ENCODE data around the gene ARHGDIG.
"Not testable (repeated sequence)": the region's sequence is repeated elsewhere in the genome, so short reads cannot be mapped to it uniquely, and the experiment has no call there.

ARHGDIG gene

DNA sequence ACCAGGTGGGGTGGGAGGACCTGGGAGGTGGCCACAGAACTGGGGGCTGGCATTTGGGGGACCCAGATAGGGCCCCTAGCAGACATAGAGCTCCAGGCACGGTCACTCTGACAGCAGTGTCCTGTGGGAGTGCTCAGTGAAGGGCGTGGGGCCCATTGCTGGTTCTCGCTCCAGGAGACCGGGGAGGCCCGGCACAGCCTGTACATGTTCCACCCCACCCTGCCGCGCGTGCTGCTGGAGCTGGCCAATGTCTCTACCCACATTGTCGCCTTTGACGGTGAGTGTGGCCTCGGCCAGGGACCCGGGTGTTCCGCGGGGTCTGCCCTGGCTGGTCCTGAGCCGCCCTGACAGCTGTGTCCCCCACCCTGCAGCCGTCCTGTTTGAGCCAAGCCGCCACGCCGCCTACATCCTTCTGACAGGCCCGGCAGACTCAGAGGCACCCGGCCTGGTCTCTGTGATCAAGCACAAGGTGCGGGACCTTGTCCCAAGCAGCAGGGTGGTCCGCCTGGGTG is 15.9 kb upstream of the ARHGDIG start:
- no peak for DNase-seq

DNA sequence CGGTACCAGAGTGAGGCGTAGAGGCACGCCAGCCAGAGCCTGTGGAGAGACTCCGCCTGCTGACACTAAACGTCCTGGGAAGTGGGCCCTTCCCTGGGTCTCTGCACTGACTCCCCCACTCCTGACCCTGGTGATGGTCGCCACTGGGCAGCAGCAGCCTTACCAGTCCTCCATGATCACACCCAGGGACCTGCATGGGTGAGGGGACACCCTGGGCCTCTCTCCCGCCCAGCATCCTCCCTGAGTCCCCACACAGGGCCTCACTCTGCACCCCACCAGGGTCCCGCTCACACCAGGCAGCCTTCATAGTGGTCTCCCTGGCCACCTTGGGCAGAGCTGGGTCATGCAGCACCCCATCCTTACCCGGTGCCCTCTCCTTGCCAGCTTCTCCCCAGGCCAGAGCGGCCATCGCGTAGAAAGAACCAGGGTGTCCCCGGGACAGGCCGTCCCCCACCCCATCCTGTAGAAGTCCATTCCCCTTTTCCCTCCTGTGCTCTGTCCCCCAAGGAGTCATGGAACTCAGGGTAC is 15.3 kb upstream of the ARHGDIG start:
- DNase-seq: no peak

DNA sequence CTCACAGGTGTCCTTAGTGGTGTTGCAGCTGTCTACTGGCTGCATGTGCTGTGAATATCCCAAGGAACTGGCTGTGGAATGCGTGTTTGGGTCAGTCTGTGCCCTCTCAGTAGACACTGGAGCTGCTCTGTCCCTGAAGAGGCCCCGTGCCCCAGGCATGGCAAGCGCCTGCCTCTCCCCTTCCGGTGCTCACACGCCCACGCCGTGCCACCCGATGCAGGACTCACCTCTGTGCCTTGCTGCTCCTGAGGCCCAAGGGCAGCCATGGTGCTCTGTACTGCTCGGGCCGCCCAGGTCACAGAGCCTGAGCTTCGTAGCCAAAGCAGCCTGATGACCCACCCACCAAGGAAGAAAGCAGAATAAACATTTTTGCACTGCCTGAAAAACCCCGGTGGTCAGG is 14.7 kb upstream of the ARHGDIG start:
- no peak for DNase-seq

DNA sequence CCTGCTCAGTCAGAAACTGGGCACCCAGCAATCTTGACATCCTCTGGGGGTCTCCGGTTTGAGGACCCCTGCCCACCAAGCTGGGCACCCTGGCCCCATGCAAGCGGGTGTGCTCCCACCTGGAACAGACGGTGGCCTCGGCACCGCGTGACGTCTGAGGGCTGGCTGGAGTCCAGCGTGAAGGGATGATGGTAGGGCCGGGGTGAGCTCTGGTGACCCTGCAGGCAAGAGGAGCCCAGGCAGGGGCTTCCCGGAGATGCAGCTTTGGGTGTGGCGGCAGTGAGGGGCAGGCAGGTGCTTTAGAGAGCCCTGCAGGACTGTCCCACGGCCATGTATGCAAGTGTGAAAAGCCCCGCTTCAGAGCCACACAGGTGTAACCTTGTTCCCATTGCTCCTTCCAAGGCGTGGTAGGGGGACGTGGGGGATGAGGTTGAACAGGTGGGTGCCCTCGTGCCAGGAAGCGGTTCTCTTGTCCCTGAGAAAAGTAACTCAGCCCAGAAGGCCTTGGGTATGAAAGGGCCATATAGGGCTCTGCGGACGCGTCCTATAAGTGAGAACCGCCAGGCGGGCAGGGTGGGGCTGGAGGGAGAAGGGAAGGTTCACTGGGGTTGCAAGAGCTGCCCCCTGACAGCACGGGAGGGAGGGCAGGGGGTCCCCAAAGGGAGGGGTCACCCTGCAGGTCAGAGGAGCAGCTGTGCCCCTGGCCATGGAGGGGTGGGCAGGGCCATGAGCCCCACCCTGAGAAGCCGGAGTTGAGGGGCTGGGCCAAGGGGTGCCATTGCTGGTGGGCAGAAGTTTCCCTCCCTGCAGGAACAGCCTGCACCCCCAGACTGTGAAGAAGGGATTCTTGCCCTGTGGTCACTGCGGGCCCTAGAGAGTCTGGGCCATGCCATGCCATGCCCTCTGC is 13.9 kb upstream of the ARHGDIG start:
- no peak for DNase-seq

DNA sequence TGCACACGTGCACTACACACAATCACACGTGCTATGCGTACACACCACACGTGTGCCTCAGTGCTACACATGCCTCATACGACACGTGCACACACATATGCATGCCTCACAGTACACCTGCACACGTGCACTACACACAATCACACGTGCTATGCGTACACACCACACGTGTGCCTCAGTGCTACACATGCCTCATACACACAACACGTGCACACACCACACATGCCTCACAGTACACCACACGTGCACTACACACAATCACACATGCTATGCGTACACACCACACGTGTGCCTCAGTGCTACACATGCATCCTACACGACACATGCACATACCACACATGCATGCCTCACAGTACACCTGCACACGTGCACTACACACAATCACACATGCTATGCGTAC is 12.8 kb upstream of the ARHGDIG start:
- not testable (repeated sequence) for DNase-seq

DNA sequence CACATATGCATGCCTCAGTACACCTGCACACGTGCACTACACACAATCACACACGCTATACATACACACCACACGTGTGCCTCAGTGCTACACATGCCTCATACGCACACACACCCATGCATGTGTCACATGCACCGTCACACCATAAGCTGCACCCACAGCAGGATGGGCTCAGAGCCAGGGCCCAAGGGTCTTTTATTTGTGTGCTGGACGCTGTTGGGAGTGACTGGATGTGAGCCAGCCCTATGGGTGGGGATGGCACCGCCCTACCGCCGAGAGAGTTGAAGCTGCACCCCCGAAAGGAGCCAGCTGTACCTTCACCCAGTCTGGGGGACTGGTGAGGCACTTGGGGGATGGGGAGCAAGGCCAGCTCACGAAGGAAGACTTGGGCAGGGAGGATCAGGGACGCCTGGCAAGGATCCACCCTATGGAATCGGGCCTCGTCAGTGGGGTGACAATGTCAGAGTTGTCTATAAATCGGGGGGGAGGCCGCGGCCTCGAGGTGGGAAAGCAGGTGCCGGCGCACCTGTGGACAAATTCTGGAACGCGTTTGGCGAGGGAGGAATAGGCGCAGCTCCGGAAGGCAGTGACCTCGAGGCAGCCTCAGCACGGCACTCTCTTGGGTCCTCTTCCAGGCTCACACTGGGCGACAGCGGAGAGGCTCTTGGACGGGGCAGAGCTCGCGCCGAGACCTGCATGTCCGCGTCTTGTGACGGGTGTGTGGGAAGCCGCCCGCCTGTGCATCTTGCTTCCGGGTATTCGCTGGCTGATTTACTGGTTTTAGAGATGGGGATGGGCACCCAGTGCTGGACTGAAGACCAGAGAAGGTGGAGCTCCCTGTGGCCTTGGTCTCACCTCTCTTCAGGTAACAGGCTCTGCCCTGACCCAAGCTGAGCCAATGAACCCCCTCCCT is 12.0 kb upstream of the ARHGDIG start:
- DNase-seq: no peak

DNA sequence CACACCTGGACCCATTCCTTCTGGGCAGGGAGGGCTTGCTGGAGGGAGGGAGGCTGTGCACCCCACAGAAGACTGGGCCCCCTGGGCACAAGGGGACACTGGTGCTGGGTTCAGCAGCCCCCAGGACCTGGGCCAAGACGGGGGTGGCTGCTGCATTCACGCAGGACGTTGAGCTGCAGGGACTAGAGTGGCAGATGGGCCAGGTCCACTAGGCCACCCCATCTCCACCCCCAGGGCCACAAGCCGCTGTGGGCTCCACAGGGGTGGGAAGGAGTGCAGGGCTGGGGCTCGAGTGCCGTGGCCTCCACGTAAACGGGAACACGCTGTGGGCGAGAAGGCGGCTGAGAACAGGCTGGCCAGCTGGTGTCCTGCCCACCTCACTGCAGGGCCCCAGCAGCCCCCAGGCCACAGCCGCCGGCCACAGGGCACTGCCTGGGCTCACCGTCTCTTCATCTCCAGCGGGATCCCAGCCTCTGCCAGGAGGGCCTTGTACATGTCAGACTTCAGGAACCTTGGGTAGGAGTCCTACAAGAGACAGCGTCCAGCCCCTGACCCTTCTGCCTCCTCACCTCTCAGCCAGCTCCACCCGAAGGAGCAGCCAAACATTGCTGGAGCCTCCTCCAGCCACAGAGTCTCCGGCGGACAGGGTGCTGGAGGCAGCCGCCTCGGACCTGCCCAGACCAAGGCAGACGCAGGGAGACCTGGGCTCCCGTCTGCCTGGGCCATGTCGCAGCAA is 11.2 kb upstream of the ARHGDIG start:
- no peak for DNase-seq

DNA sequence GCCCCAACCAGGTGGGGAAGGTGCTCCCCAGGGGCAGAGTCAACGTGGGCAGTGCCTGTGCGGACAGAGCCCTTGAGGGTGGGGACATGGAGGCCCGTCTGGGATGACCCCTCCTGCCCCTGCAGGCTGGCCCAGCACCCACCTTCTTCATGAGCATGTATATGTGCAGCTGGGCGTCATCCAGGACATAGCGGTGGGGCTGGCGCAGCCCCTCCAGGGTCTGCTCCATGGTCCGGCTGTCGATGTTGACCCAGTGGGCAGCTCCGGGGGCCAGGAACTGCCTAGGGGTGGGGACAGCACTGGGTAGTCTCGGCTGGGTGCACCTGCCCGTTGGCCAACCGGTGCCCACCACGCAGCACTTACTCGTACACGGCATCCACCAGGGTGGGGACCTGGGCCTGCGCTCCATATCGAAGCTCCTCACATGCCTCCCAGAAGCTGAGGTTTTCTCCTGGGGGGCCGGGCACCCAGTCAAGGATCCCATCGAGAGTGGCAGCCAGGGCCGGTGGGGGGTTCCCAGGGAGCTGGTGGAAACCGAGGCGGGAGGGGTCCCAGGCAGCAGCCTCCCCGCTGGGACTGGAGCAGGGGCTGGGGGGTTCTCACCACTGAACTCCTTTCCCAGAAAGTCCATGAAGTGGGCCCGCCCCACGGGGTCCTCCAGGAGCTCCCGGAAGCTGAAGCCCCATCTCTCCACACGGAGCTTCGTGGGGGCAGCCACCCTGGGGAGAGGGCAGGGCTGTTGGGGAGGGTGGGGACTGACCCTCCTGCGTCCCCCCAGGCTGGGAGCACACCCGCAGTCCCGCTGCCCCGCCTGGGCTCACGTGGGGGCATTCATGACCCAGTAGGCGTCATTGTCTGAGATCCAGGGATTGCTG is 9.8 kb upstream of the ARHGDIG start:
- no peak for DNase-seq

DNA sequence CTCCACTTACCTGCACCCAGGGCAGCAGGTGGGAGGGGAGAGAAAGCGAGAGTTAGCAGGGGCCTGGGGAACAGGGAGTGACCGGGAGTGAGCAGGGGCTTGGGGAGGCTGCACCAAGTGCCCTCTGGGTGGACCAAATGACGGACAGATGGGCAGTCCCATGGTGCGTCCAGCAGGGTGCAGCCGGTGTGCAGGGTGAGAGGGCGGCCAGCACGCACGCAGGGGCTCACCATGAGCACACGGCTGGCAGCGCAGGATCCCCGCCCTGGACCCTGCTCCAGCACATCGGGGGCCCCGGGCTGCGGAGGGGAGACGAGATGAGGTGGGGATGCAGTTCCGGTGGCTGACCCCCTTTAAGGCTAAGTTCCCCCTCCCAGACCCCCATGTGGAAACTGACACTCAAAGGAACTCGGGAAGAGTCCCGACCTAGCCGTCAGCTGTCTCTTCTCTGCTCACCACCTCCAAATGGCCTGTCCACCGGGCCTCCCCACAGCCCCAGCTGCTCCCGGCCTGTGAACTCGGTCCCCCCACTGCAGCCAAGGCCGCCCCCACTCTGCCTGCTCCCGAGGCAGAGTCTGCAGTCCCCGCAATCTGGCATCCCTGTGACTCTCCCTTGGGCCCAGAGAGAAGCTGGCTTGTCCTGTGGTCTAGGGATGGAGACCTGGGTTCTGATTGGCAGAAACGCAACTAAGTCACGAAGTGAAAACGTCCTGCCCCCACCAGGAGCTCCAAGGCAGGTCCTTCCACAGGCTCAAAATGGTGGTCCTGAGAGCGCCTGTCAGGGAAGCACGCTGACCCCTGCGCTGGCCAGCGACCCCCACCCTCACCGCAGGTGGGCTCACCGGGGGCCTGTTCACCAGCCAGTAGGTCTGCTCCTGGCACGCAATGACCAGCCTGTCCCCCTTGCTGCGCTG is 7.5 kb upstream of the ARHGDIG start:
- DNase-seq: no peak

DNA sequence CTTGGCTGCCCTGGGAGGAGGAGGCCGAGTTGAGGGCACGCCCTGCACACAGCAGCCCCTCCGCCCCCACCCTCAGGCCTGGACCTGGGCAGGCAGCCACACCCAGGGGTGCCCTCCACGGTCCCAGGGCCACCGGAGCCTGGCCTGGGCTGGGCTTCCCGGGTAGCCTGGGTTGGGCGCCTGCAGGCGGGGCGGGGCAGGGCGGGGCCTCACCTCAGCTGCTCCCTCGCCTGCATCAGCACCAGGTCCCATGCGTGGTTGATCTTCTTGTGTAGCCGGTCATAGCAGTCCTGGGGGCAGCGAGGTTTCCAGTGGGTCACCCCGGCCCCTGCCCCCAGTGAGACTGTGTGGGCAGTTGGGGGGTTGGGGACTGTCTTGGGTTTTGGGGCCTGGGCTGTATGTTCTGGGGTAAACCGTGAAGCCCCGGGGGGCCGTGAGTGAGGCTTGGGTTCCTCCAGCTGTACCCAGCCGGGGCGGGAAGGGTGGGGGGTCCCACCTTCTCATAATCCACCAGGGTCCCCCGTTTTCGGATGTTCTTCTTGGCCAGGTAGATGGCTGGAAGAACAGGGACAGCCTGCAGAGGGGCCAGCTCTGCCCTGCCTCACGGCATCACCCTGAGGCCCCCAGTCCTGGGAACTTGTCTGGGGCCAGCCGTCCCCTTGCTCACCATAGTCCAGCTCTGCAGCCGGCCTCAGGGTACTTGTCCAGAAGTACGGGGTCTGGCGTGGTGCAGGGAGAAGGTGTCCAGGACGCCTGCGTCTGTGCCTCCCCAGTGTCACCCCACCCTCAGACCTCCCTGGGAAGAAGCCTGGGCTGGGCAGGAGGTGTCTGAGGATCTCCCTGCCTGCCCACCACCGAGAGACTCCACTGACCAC is 6.6 kb upstream of the ARHGDIG start:
- DNase-seq: no peak

DNA sequence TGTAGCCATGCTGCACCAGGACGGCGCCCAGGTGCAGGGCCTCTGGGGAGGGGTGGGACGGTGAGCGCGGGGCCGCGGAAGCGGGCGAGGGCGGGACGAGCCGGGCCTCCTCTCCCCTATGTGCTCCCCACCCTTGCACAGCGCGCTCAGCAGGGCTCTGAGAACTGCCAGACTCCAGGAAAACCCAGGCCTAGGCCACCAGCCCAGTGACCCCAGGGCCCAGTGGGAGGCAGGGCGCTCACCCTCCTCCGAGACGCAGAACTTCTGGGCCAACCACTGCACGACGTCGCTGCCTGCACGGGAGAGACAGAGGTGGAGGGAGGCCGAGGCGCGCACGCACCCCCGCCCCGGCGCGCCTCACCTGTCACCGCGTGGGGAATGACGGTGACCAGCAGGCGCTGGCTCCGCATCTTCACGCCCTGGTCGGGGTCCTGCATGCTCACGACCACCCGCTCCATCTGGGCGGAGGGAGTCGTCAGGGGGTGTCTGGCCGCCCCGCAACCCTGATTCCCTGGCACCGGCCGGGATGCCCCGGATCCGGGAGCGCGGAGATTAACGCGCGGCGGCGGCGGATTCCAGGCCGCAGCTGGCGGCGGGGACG is 5.2 kb upstream of the ARHGDIG start:
- DNase-seq: no peak

DNA sequence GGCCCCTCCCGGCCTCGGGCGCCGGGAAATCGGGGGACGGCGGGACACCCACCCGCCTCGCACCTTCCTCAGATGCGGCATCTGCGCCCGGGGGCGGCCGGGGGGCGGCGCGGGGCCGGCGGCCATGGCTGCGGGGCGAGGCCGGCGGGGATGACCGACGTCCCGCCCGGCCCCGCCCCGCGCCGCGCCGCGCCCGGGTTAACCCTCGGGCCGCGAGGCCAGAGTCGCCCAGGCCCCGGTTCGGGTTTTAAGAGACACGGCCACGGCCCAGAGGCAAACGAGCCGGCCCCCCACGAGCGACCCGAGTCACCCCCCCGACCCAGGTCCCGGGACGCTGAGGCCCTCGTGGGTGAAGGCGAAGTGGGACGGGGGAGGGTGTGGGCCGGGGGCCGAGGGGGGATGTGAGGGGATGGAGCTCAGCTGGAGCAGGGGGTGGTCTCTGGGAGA is 4.6 kb upstream of the ARHGDIG start, which contains the start of gene RGS11:
RGS11 (minus strand) TSS at position 159 of the 447 bp plus-strand sequence; CDS start at position 126, 33 bp downstream.
- no peak for DNase-seq

DNA sequence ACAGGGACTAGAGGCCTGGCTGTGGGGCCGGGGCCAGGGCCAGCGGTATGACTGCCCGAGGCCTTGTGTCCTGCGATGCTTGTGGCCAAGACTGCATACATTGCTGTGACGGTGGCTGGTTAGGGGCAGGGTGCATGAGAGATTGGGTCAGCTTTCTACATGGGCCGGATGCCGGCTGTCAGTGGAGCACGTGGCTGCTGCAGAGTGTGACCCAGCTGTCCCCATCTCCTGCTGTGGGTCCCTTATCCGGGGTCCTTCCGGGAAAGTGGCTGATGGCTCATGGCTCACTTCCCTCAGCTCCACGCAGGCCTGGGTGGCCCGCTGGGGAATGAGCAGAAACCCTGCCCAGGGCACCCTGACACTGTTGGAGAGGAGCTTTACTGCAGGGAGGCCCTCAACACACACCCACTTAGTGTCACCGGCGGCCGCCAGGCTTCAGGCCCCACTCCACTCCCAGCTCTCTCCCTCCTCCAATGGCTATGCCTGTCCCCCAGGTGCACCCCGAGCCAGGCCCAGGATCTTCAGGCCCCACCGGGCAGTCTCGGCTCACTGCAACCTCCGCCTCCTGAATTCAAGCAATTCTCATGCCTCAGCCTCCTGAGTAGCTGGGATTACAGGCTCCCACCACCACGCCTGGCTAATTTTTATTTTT is 3.8 kb upstream of the ARHGDIG start:
- DNase-seq: no peak

DNA sequence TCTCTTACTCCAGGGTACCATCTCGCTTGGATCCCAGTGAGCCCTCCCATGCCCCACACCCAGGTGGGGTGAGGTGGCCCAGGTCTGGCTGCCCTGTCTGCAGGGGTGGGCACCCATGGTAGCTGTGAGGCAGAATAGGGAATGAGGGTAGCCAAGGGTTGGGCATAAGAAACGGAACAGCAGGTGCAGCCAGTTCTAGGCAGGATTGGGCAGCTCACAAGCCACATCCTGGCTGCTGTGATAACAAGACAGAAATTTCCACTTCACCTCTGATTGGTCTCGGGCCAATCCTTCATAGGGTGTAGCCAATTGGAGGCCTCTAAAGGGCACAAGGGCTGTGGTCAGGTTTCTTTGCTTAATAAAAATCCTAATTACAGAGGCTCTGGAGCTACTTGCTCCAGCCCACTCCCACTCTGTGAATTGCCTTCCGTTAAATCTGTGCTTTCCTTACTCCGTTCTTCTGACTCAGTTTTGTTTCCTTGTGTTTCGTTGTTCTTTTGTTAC is 1.5 kb upstream of the ARHGDIG start:
- DNase-seq: no peak

DNA sequence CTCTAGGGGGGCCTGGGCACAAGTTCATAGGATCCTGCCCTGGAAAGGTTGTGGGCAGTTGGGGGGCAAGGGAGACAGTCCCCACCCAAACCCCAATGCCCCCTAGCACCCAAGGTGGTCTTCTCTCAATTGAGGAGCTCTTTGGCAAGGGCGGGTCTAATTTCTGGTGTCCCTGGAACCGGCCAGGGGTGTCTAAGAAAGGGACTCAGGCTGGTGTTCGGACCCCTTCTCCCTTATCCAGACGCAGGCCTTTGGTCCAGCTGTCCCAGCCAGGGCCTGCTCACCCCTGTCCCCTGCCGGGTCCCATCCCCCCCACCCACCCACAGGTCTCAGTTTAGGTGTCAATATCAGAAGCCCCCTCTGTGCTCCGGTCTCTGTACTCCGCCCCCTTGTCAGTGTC is 860 bp upstream of the ARHGDIG start:
- DNase-seq: no peak

DNA sequence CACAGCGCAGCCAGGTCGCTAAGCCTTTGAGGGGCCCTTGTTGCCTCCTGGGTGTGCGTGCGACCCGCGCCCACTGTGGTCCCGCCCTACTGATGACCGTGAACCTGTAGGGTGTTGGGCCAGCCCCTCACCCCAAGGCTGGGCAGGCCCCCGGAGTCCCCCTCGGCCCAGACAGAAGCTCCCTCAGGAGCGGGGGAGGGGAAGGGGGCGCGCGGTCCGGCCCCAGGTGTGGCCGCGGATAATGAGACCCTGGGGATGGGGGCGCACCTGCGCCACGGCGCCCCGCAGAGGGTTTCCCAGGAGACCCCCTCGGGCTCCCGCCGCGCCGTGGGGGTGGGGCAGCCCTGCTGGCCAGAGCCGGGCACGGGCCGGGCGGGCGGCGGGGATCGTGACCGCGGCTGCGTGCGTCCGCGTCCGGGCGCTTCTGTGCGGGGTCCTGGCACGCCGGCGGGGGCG is 358 bp upstream of the ARHGDIG start:
- DNase-seq: no peak

DNA sequence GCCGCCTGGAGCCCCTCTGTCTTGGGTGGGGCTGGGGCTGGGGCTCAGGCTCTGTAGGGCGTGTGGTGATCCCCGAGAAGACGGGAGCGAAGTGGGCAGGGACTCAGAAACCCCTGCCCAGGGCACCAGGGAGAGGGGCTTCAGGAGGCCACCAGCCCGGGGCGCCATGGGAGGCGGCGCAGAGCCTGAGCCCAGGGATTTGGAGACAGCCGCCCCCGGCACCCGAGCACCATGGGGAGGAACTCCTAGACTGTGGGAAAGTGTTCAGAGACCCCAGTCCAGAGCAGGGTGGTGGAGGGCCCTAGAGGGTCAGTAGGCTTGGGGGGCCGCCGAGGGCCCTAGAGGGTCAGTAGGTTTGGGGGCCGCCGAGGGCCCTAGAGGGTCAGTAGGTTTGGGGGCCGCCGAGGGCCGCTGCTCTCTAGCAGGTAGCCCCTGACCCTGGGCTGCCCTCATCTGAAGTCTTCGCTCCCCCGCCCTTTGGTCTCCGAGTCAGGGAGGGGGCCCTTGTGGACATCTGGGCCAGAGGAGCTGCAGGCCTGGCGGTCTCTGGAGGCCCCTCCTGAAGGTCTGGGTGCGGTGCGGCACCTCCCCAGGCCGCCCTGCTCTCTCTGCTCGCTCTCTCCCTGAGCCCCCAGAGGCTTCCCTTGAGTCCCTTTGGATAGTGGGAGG is 734 bp downstream of the ARHGDIG start:
- DNase-seq: no peak
